MG63 (cell line): ENCODE measurements around the gene NRXN2. TPM values are rescaled to one million over a fixed set of nuclear protein-coding genes. Genes with fewer than 3 reads are reported as not detected.
"Not testable (repeated sequence)": the region's sequence is repeated elsewhere in the genome, so short reads cannot be mapped to it uniquely, and the experiment has no call there.

ENCODE experiments used
- DNase-seq: peaks from one replicate; pipeline ENCODE4 v3.0.0-alpha.2; 2020
- H3K27me3 ChIP-seq: fragments of 250-450 bp; sonication (Bioruptor Pico); 2 replicates; pipeline ENCODE4 v1.5.1; 2020; ENCODE audit warnings: mild to moderate bottlenecking, moderate library complexity
- H3K36me3 ChIP-seq: fragments of 250-450 bp; sonication (Bioruptor Pico); 2 replicates; pipeline ENCODE4 v1.5.1; 2020; ENCODE audit warnings: mild to moderate bottlenecking, moderate library complexity
- H3K4me3 ChIP-seq: fragments of 250-450 bp; sonication (Bioruptor Pico); 2 replicates; pipeline ENCODE4 v1.5.1; 2020; ENCODE audit warnings: mild to moderate bottlenecking, moderate library complexity
- H3K9me3 ChIP-seq: fragments of 250-450 bp; sonication (Bioruptor Pico); 2 replicates; pipeline ENCODE4 v1.5.1; 2020; ENCODE audit warnings: mild to moderate bottlenecking, moderate library complexity
- total RNA-seq: library from RNA; depleted of rRNA; stranded (reverse); fragments of >200 nt; shearing (Covaris generic); gene quantifications from 2 replicates; pipeline ENCODE4 v1.2.3, GENCODE V29; 2014; ENCODE audit warnings: low replicate concordance

NRXN2 gene
- total RNA-seq, 1 experiment from 2014 or later, result 4.2 TPM

- Histone ChIP-seq H3K9me3 (no peaks in the 10 kb centered on the region), H3K27me3 (peaks cover 19% of the 10 kb centered on the region), H3K36me3 (no peaks in the 10 kb centered on the region), H3K4me3 (no peak overlapping the region)
- no peak for DNase-seq
Measured at GRCh38 chr11:64718084-64718779, 4.8 kb downstream of the NRXN2 start.

GRCh38 chr11:64717268-64717578, 5.8 kb downstream of the NRXN2 start:
- Histone ChIP-seq H3K27me3 (peaks cover 20% of the 10 kb centered on the region), H3K36me3 (no peaks in the 10 kb centered on the region), H3K9me3 (no peaks in the 10 kb centered on the region), H3K4me3 (no peak overlapping the region)
- no peak for DNase-seq

DNA sequence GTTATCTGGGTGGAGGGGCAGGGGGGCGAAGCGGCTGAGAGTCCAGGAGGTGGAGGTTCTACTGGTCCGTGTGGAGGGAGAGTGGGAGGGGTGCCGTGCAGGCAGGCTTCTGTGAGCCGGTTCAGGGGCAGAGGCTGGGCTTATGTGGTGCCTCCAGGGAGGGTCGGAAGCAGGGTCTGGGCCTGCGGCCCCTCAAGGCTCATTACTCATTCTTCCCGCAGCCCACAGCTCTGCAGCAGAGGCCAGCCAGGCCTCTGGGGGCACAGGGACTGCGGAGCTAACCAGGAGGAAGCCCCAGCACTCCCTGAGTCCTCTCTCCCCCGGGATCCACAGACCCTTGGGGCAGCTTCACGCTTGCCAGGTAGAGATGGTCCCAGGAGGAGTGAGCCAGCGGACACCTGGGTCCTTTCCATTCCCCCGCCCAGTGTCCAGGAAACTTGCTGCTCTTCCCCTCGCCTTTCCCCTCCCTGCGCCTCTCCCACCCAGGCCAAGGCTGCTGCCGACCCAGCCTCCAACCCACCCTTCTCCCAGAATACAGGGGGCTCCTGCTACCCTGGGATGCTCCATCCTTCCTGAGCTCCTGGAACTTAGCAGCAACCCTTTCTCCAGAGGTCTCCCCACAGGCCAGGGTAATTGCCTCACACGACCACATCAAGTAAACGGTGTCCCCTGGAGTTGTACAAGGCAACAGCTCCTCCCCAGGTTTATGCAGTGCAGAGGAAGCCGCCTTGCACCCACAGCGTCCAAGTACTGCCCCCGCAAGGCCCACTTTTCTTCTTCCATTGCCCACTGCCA, 6.3 kb downstream of the NRXN2 start:
- DNase-seq, result no peak
- Histone ChIP-seq H3K4me3 (no peak overlapping the region), H3K27me3 (peaks cover 18% of the 10 kb centered on the region), H3K36me3 (no peaks in the 10 kb centered on the region), H3K9me3 (no peaks in the 10 kb centered on the region)

- no peak for DNase-seq
- H3K36me3 ChIP-seq, result no peaks in the 10 kb centered on the region
- peaks cover 16% of the 10 kb centered on the region for H3K27me3 ChIP-seq
- no peaks in the 10 kb centered on the region for H3K9me3 ChIP-seq
- H3K4me3 ChIP-seq, result no peak overlapping the region
Measured at GRCh38 chr11:64715756-64716472, 7.1 kb downstream of the NRXN2 start.

DNA sequence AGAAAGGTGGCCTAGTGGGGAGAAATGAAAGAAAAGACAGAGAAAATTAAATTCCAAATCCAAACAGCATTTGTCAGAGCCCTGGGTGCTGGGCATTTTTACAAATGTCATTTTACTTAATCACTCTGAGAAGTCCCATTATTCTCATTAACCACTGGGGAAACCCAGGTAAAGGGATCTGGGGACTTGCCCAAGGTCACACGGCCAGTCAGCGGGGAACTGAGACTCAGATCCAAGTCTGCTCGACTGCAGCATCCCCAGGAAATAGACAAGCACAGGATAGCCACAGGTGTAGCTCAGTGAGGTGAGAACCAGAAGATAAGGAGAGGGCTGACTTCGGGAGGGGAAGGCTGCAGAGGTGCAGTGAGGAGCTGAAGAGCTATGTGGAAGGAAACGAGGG, 7.9 kb downstream of the NRXN2 start:
- DNase-seq, result no peak
- Histone ChIP-seq H3K36me3 (no peaks in the 10 kb centered on the region), H3K9me3 (no peaks in the 10 kb centered on the region), H3K27me3 (peaks cover 16% of the 10 kb centered on the region), H3K4me3 (no peak overlapping the region)

DNA sequence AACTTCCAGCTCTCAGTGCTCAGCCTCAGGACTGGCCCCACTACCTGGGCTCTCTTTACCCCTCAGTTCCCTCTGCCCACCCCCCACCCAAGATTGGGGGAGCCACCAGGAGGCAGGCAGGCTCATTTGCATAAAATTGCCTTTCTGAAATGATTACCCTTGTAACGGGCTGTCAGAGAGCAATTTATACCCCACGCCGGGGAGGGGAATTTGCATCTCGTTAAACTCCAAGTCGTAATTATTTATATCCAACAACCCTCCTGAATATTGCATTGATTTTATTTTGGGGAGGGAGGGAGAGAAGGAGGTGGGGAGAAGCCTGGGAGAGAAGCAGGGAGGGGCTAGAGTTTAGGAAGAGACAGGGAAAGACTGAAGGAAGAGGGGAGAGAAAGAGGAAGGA, 8.3 kb downstream of the NRXN2 start:
- no peaks in the 10 kb centered on the region for H3K9me3 ChIP-seq
- H3K27me3 ChIP-seq, result peaks cover 16% of the 10 kb centered on the region
- no peak overlapping the region for H3K4me3 ChIP-seq

DNA sequence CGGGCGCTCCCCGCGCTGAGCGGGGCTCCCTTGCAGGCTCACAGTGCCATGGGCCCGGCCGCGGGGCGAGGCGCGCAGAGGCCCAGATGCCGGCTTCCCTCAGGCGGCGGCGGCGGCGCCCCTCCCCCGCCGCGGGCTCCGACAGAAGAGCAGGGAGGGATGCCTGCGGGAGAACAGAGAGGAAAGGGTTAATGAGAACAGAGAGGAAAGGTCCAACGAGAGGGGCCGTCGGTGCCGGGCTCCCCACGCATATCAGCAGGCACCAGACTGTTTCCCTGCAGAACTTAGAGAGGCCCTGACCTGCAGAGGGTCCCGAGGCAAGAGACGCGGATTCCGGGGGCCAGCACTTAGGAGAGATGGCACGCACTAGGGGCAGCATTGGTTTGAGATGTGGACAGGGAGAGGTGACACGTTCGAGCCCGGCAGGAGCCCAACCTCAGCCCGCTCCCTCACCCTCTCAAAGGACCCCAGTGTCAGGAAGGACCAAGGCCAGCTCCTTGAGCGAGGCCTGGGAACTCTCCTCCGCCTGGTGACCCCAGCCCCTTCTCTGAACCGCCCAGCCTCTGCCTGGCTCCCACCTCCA, 9.1 kb downstream of the NRXN2 start:
- Histone ChIP-seq H3K4me3 (no peak overlapping the region), H3K36me3 (no peaks in the 10 kb centered on the region), H3K27me3 (peaks cover 16% of the 10 kb centered on the region), H3K9me3 (no peaks in the 10 kb centered on the region)
- DNase-seq, result no peak

More for the DNA sequence above, 8.3 kb downstream of the NRXN2 start:
- no peak for DNase-seq
- H3K36me3 ChIP-seq, result no peaks in the 10 kb centered on the region

GRCh38 chr11:64713016-64713707, 9.8 kb downstream of the NRXN2 start:
- Histone ChIP-seq H3K27me3 (peaks cover 21% of the 10 kb centered on the region), H3K36me3 (no peaks in the 10 kb centered on the region), H3K4me3 (no peak overlapping the region), H3K9me3 (no peaks in the 10 kb centered on the region)
- no peak for DNase-seq

- peaks cover 24% of the 10 kb centered on the region for H3K27me3 ChIP-seq
- no peaks in the 10 kb centered on the region for H3K9me3 ChIP-seq
- no peaks in the 10 kb centered on the region for H3K36me3 ChIP-seq
- DNase-seq, result no peak
- H3K4me3 ChIP-seq, result no peak overlapping the region
Measured at GRCh38 chr11:64712430-64713015, 10.5 kb downstream of the NRXN2 start.

GRCh38 chr11:64711956-64712362, 11.0 kb downstream of the NRXN2 start:
- no peaks in the 10 kb centered on the region for H3K9me3 ChIP-seq
- no peak for DNase-seq
- peaks cover 26% of the 10 kb centered on the region for H3K27me3 ChIP-seq
- no peak overlapping the region for H3K4me3 ChIP-seq
- no peaks in the 10 kb centered on the region for H3K36me3 ChIP-seq

DNA sequence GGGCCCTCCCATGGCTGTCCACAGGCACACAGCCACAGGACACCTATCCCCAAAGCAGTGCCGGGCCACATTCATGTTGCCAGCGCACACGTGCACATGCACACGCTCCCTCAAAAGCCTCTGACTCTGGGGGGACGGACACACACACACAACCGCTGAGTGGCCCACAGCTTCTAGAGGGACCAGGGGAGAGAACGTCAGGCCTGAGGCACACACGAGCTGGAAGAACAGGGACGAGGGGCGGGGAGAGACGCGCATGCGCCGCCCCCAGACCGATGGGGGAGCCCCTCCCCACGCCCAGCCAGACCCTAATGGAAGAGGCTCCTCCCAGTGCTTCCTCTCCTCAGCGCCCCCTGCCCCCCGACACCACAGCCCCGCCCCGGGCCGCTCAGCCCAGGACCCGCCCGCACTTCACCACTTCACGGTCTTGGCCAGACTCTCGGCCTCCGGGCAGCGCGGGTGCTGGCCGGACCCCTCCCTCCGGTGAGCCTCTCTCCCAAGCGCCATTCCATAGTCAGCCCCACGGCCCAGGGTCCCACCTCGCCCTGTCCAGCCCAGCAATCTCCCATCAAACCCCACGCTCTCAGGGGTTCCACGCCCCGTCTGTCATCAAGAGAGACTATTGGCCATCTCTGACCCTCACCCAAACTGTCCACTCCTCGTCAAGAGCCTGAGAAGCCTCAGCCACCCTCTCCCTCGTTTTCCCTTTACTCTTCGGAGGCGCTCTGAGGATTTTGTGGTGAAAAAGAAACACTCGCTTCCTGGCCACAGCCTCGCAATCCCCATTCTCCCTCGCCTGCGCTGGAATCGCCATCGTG, 11.7 kb downstream of the NRXN2 start:
- Histone ChIP-seq H3K36me3 (no peaks in the 10 kb centered on the region), H3K4me3 (no peak overlapping the region), H3K9me3 (no peaks in the 10 kb centered on the region), H3K27me3 (peaks cover 26% of the 10 kb centered on the region)
- DNase-seq, result no peak

- no peak for DNase-seq
- Histone ChIP-seq H3K4me3 (no peak overlapping the region), H3K27me3 (peaks cover 26% of the 10 kb centered on the region), H3K36me3 (no peaks in the 10 kb centered on the region), H3K9me3 (no peaks in the 10 kb centered on the region)
Measured at GRCh38 chr11:64710418-64711137, 12.4 kb downstream of the NRXN2 start.

GRCh38 chr11:64705501-64705900, 17.5 kb downstream of the NRXN2 start:
- Histone ChIP-seq H3K27me3 (peaks cover 18% of the 10 kb centered on the region; the same call in 1 of the 2 replicates), H3K36me3 (no peaks in the 10 kb centered on the region), H3K9me3 (no peaks in the 10 kb centered on the region), H3K4me3 (no peak overlapping the region)
- no peak for DNase-seq

- no peaks in the 10 kb centered on the region for H3K9me3 ChIP-seq
- H3K4me3 ChIP-seq, result no peak overlapping the region
- H3K36me3 ChIP-seq, result no peaks in the 10 kb centered on the region
- H3K27me3 ChIP-seq, result peaks cover 12% of the 10 kb centered on the region; the same call in 1 of the 2 replicates
- DNase-seq, result no peak
Measured at GRCh38 chr11:64703048-64703447, 19.9 kb downstream of the NRXN2 start.

- H3K4me3 ChIP-seq, DNase-seq, H3K9me3 ChIP-seq, H3K36me3 ChIP-seq, H3K27me3 ChIP-seq: not testable (repeated sequence)
Measured at GRCh38 chr11:64701956-64702355, 21.0 kb downstream of the NRXN2 start.
